MCF 10A (cell line): ENCODE data around the gene GOLGA2. TPM values are rescaled to one million over a fixed set of nuclear protein-coding genes. Genes with fewer than 3 reads are reported as not detected.

Experiments used
- BruUV-seq: library from RNA; stranded (reverse); fragments of 400-500 nt; replicated peaks from 2 replicates; lab custom pipeline; 2021; lab: Mats Ljungman, UMichigan
- CTCF ChIA-PET: fragments of 300-600 bp; sonication (Branson Sonifier 250); formaldehyde crosslinking; extraction: SDS; loops from one replicate; lab custom pipeline; 2021; ENCODE audit warnings: antibody characterized with exemption, inconsistent platforms; lab: Yijun Ruan, JAX
- POLR2A ChIA-PET: fragments of 300-600, 350-650 bp; sonication (Branson Sonifier 250); formaldehyde crosslinking; extraction: SDS; loops from one replicate; lab custom pipeline; 2020; ENCODE audit warnings: antibody characterized with exemption, inconsistent platforms; lab: Yijun Ruan, JAX
- DNase-seq: peaks from one replicate; pipeline ENCODE4 v3.0.0-alpha.2; 2018; ENCODE audit not compliant: unreplicated experiment
- H3K27ac Mint-ChIP-seq: one replicate; pipeline ENCODE4 v1.8.0; 2022; ENCODE audit warnings: mild to moderate bottlenecking, low read depth, mixed read lengths; ENCODE audit not compliant: unreplicated experiment
- H3K27me3 Mint-ChIP-seq: one replicate; pipeline ENCODE4 v1.8.0; 2022; ENCODE audit warnings: mixed read lengths; ENCODE audit not compliant: insufficient read depth, unreplicated experiment
- H3K36me3 Mint-ChIP-seq: one replicate; pipeline ENCODE4 v1.8.0; 2022; ENCODE audit warnings: mild to moderate bottlenecking, moderate library complexity, mixed read lengths; ENCODE audit not compliant: insufficient read depth, unreplicated experiment
- H3K4me1 Mint-ChIP-seq: one replicate; pipeline ENCODE4 v1.8.0; 2022; ENCODE audit warnings: mixed read lengths; ENCODE audit not compliant: insufficient read depth, unreplicated experiment
- H3K4me3 Mint-ChIP-seq: one replicate; pipeline ENCODE4 v1.8.0; 2022; ENCODE audit warnings: mild to moderate bottlenecking, moderate library complexity, mixed read lengths; ENCODE audit not compliant: unreplicated experiment
- H3K9me3 Mint-ChIP-seq: one replicate; pipeline ENCODE4 v1.8.0; 2022; ENCODE audit warnings: mixed read lengths; ENCODE audit not compliant: unreplicated experiment
- CTCF ChIP-seq: fragments of 200-600 bp; IDR thresholded peaks from one replicate; pipeline ENCODE4 v1.8.0; 2022; ENCODE audit warnings: antibody characterized with exemption, mild to moderate bottlenecking; ENCODE audit not compliant: unreplicated experiment
- intact Hi-C: fragments of 100-400 bp; cut with micrococcal nuclease; formaldehyde crosslinking; loops from 2 replicates; pipeline ENCODE4 v1.14.1; 2022
- total RNA-seq: library from RNA; stranded (reverse); gene quantifications from 2 replicates; pipeline ENCODE4 v1.2.3, GENCODE V29; 2022

Gene GOLGA2
- total RNA-seq, 1 experiment from 2014 or later: 124 TPM

- Mint-ChIP-seq H3K27me3 (no peaks in the 10 kb centered on the region), H3K9me3 (no peaks in the 10 kb centered on the region), H3K4me1 (peaks cover 7% of the 10 kb centered on the region), H3K36me3 (peaks cover 5% of the 10 kb centered on the region), H3K4me3 (no peak overlapping the region), H3K27ac (no peak overlapping the region)
- no peak for DNase-seq
- BruUV-seq: no TSS peak
- intact Hi-C loops: no loop called here
- ChIA-PET CTCF (interaction anchor here (0.6 to 5.9 kb wide), 8 partner anchors 38 to 115 kb away, joined by 3 to 74 read pairs (median 5); no protein-coding TSS in a partner anchor), POLR2A (interaction anchor here (0.6 to 2.3 kb wide), 3 partner anchors 9 to 386 kb away, joined by 3 to 12 read pairs (median 4); no protein-coding TSS in a partner anchor)
- no peak for TF ChIP-seq CTCF
These were observed 23.0 kb upstream of the GOLGA2 start for GRCh38 chr9:128298535-128299482.

DNA sequence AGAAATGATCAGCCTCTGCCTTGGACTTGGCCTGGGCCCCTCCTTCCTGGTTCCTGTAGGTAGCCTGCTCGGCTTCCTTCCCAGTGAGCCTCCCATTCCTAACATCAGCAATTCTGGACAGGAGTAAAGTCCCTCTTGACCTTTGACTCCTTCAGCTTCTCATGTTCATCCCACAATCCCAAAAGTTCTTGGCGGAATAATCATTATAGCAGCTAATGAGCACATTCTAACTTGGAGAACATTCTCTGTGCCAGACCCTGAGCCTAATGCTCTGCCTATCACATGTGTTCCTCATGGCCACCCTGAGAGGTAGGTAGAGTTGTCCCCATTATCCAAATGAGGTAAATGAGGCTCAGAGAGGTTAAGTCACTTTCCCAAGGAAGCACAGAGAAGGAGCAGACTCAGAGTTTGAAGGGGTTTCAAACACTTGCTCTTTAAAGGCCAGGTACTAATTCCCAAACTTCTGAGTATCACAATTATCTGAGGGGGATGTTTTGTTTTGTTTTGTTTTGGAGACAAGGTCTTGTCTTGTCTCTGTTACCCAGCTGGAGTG is 21.5 kb upstream of the GOLGA2 start:
- no peak overlapping the region for H3K27ac Mint-ChIP-seq
- H3K4me3 Mint-ChIP-seq: no peak overlapping the region
- H3K4me1 Mint-ChIP-seq: peaks cover 7% of the 10 kb centered on the region
- no peak for TF ChIP-seq CTCF
- no peaks in the 10 kb centered on the region for H3K27me3 Mint-ChIP-seq
- ChIA-PET POLR2A (interaction anchor here (0.6 to 3.4 kb wide), 6 partner anchors 9 to 517 kb away, joined by 3 to 21 read pairs (median 6); partner anchors contain the start of genes SLC27A4 and URM1), CTCF (interaction anchor here (0.6 to 5.9 kb wide), 3 partner anchors 8 to 46 kb away, joined by 3 to 74 read pairs (median 11); no protein-coding TSS in a partner anchor)
- no peak for DNase-seq
- no TSS peak for BruUV-seq
- H3K9me3 Mint-ChIP-seq: no peaks in the 10 kb centered on the region
- intact Hi-C loops: no loop called here
- H3K36me3 Mint-ChIP-seq: peaks cover 5% of the 10 kb centered on the region

DNA sequence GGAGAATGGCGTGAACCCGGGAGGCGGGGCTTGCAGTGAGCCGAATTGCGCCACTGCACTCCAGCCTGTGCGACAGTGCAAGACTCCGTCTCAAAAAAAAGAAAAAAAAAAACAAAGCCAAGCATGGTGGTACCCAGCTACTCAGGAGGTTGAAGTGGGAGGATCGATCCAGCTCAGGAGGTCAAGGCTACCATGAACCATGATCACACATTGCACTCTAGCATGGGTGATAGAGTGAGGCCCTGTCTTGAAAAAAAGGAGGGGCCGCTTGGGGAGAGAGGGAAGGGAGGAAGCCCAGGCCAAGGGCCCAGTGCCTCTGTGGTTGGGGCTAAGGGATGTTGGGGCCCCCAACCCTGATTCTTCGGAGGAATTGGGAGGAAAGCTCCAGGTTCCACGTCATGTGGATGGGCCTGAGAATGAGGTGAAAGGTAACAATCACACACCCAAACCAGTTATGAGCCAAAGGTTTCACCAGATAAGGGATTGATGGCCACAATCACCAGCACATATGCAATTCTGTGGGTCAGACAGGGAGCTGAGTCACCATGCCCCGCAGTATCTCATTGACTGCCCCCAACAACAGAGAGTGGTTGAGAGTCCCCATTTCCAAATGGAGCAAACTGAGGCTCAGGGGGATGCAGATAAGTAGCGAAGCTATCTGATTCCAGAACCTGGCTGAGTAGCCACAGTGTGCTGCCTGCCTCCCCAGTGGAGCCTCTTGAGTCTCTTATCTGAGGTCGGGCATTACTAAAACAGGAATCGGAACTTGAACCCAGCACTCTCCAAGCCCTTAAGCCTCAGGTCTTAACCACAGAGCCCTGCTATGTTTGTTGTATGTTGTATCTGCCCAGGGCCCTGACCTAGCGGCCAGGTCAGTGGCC is 20.8 kb upstream of the GOLGA2 start:
- Mint-ChIP-seq H3K4me3 (no peak overlapping the region), H3K27ac (no peak overlapping the region), H3K27me3 (no peaks in the 10 kb centered on the region), H3K9me3 (no peaks in the 10 kb centered on the region), H3K4me1 (peaks cover 7% of the 10 kb centered on the region), H3K36me3 (peaks cover 5% of the 10 kb centered on the region)
- ChIA-PET CTCF (interaction anchor here (0.6 to 5.9 kb wide), 11 partner anchors 8 to 305 kb away, joined by 3 to 74 read pairs (median 4); no protein-coding TSS in a partner anchor), POLR2A (interaction anchor here (0.7 to 3.4 kb wide), 7 partner anchors 8 to 104 kb away, joined by 4 to 21 read pairs (median 7); partner anchors contain the start of genes SLC27A4 and URM1)
- TF ChIP-seq CTCF: no peak
- BruUV-seq: no TSS peak
- no peak for DNase-seq
- intact Hi-C loops: no loop called here
